ENCODE data around the gene CHRNB4.

GRCh38 chr15:78660584-78660983, 19.6 kb upstream of the CHRNB4 start:
- TF ChIP-seq ATF2 (IDR thresholded peaks at IDR 0.05; ENCODE audit: low read length) (no peak), CEBPB (IDR thresholded peaks at IDR 0.05; ENCODE audit: borderline replicate concordance in 1 of 2, low read depth in 2 of 2, low read length in 2 of 2) (no peak), REST (IDR thresholded peaks at IDR 0.05; ENCODE audit: low read depth, low read length) (no peak), NRF1 (conservative IDR thresholded peaks at IDR 0.05; ENCODE audit: low read depth, low read length) (no peak)
